Mucosa of descending colon (tissue), 3 donors: ENCODE measurements around the gene CD48. TPM values are rescaled to one million over a fixed set of nuclear protein-coding genes. Genes with fewer than 3 reads are reported as not detected.
A peak's percentile ranks its signal among the peaks of the same experiment; 100 is the strongest.

Experiments
- ATAC-seq: fragments of 200-7000 bp; cut with Tn5 transposase; one replicate; pipeline ENCODE4 v1.9.1; 2020; ENCODE audit warnings: mild to moderate bottlenecking, moderate library complexity
- DNase-seq, 3 donors: peaks; one replicate each; pipeline ENCODE4 v3.0.0-alpha.2; 2020
- H3K36me3 ChIP-seq: fragments of 200-600 bp; one replicate; pipeline ENCODE4 v1.8.0; 2021; ENCODE audit warnings: low read depth, mild to moderate bottlenecking
- H3K4me1 ChIP-seq: fragments of 200-600 bp; one replicate; pipeline ENCODE4 v1.8.0; 2021; ENCODE audit warnings: low read depth, mild to moderate bottlenecking
- H3K4me3 ChIP-seq: fragments of 200-600 bp; one replicate; pipeline ENCODE4 v1.8.0; 2021; ENCODE audit warnings: mild to moderate bottlenecking
- H3K9me3 ChIP-seq: fragments of 200-600 bp; one replicate; pipeline ENCODE4 v1.8.0; 2021; ENCODE audit warnings: mild to moderate bottlenecking
- CTCF ChIP-seq: fragments of 200-600 bp; IDR thresholded peaks from one replicate; pipeline ENCODE4 v1.8.0; 2022; ENCODE audit warnings: antibody characterized with exemption, mild to moderate bottlenecking
- intact Hi-C, 2 donors: fragments of 100-400 bp; cut with DNase I in 1 of 2; cut with micrococcal nuclease in 1 of 2; formaldehyde crosslinking; loops; one replicate each; pipeline versions ENCODE4 v1.11.0 to v1.11.1; 2022; cut with DNase I, micrococcal nuclease
- long read RNA-seq, 2 donors: library from polyadenylated mRNA; unstranded; transcript quantifications; one replicate each; pipeline ENCODE4 v2.0.0, GENCODE V29; 2019 to 2021
- total RNA-seq, 3 donors: library from RNA; stranded (reverse); fragmentation: NEBNext Ultra II Directional in 2 of 3; extraction: Animal tissue kit (Norgen Biotek cat#: 25700) in 2 of 3; gene quantifications; one replicate each; pipeline versions ENCODE4 v1.2.1 to v1.2.4, GENCODE V29; 2021 to 2023
- donor health status: DM: no; HTN: no; CAD: no; lungs with moderate emphysema.
- donor health status: DM: no; HTN: no; CAD: no.
- donor health status: DM: no; HTN: yes; CAD: no.

CD48 gene
- total RNA-seq = 1 to 10 TPM; 5.9 to 8.6 (median 6.1) TPM
- long read RNA-seq, donor 1, partial matches to known transcripts = 0 of 3 reads
- long read RNA-seq, donor 1, other reads (novel, unspliced or antisense) = 1 of 3 reads
- long read RNA-seq, donor 2, partial matches to known transcripts = 0 of 3 reads
- long read RNA-seq, donor 2, other reads (novel, unspliced or antisense) = 0 of 3 reads

DNA sequence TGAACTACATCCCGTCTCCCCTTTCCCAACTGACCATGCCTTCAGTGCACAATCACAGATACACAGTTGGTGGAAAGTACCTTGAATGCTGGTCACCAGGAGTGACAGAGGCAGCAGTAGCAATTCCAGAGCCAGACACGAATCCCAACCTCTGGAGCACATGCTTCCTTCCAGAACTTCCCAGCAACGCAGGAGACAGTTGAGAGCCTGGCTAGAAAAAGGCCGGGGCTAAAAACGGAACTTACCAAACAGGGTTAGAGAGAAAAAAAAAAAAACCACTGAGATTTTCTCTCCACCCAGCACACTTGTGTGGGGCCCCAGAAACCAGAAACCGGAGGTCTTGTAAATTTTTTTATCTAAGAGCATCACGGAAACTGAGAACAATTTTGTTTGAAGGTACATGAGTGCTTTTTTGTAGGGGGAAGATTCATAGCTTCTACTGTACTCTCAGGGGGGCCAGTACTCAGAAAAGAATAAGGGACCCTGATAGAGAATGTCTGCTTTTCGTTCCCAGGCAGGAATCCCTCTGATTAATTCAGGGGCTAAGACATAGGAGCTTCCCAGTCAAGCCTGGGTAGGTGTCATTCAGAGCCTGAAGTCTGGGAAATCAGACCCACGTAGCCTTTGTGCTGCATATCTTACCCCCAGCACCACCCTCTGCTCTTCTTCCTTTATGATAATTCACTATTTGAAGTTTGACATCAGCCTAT lies at the start of gene CD48:
Gene CD48, minus strand, starts transcription at position 221 of the 710 bp plus-strand sequence. Its CDS starts 59 bp downstream, at position 162.
- intact Hi-C loops = no loop called here
- Histone ChIP-seq H3K4me1 (no peaks in the 10 kb centered on the region), H3K36me3 (no peaks in the 10 kb centered on the region), H3K4me3 (peak within 1 kb of the TSS; percentile 7), H3K9me3 (no peaks in the 10 kb centered on the region)
- ATAC-seq (peak; percentile 62), DNase-seq (peak in 1 of 3 donors; percentile 17)
- no peak for TF ChIP-seq CTCF

DNA sequence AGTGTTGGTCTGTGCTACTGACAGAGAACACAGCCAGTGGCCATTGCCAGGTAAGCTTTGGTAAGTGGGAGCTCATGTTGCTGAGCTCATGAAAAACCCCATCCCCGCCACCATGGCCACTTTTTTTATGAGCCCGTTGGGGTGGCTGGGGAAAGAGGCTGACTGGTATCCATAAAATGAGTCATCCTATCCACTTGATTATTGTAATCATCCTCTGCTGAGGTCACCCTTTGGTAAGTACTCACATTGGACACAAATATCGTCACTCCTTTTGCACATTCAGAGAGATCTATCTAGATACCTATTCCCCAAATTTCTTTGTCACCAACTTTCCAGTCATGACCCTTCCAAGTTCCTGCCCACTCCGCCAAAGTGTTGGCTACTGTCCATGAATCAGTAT lies 49.4 kb upstream of the CD48 start:
- Histone ChIP-seq H3K4me3 (no peak overlapping the region), H3K9me3 (no peaks in the 10 kb centered on the region), H3K4me1 (no peaks in the 10 kb centered on the region), H3K36me3 (no peaks in the 10 kb centered on the region)
- no peak for TF ChIP-seq CTCF
- DNase-seq = no peak
- ATAC-seq = no peak
- intact Hi-C loops = no loop called here

DNA sequence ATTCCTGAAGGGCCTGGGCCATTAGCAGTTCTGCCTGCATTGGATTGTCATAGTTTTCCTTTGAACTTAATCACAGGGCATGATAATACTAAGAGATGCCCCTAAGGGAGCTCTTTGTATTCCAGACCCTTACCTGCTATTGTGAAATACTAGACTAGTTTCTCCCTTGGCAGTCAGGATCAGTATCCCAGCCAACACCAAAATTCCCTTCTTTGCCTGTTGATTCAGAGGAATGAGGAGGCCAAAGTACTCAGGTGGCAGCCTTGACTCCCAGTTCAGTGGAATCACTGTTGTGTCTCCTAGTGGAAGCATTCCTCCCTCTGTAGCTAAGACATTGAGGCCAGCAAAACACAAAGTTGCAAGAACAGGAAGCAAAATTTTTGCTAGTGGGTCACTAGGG lies 48.1 kb upstream of the CD48 start:
- Histone ChIP-seq H3K4me3 (no peak overlapping the region), H3K36me3 (no peaks in the 10 kb centered on the region), H3K9me3 (no peaks in the 10 kb centered on the region), H3K4me1 (no peaks in the 10 kb centered on the region)
- no peak for ATAC-seq
- intact Hi-C loops = no loop called here
- no peak for TF ChIP-seq CTCF
- DNase-seq = no peak

- no peak for TF ChIP-seq CTCF
- no peak for DNase-seq
- H3K36me3 ChIP-seq = no peaks in the 10 kb centered on the region
Measured at GRCh38 chr1:160758521-160758920, 46.9 kb upstream of the CD48 start.

DNA sequence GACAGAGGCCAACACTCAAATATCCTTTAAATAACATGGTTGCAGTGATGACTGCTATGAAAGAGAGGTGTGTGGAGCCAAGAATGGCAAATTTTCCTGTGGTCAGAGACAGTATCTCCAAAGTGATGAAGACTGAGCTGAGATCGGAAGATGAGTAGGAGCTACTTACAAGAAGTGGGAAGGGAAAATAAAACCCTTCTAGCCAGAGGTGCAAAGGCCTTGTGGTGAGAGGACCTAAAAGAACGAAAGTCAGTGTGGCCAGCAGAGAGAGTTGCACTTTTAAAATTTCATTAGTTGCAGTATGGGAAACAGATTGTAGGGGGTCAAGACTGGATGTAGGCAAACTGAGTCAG lies 45.2 kb upstream of the CD48 start:
- no peaks in the 10 kb centered on the region for H3K4me1 ChIP-seq
- H3K9me3 ChIP-seq = no peaks in the 10 kb centered on the region
- DNase-seq (no peak), ATAC-seq (no peak)
- intact Hi-C loops = no loop called here
- no peak for TF ChIP-seq CTCF
- no peak overlapping the region for H3K4me3 ChIP-seq
- no peaks in the 10 kb centered on the region for H3K36me3 ChIP-seq

More at GRCh38 chr1:160758521-160758920, 46.9 kb upstream of the CD48 start:
- no peaks in the 10 kb centered on the region for H3K9me3 ChIP-seq
- intact Hi-C loops = no loop called here
- H3K4me1 ChIP-seq = no peaks in the 10 kb centered on the region
- no peak overlapping the region for H3K4me3 ChIP-seq
- no peak for ATAC-seq
